Panc1 (cell line): ENCODE results near the gene RNF224.

Experiments used
- CTCF ChIP-seq: fragments of 450-650 bp; IDR thresholded peaks from 2 replicates; pipeline ENCODE4 v1.5.1; 2017; ENCODE audit warnings: mild to moderate bottlenecking
- POLR2AphosphoS5 ChIP-seq: IDR thresholded peaks from 2 replicates; pipeline ENCODE4 v1.6.1; 2012; ENCODE audit warnings: mild to moderate bottlenecking, low read depth, low read length, moderate library complexity
- REST ChIP-seq, 2 experiments: IDR thresholded peaks; 2 replicates each; pipeline ENCODE4 v1.6.1; 2011 to 2012; ENCODE audit warnings: low read depth in 2 of 2, control low read depth in 1 of 2, low read length in 1 of 2, mild to moderate bottlenecking in 1 of 2, moderate library complexity in 1 of 2; ENCODE audit not compliant: insufficient read depth in 1 of 2
- SIN3A ChIP-seq: IDR thresholded peaks from 2 replicates; pipeline ENCODE4 v1.6.1; 2012; ENCODE audit warnings: low read depth, mild to moderate bottlenecking, low read length, moderate library complexity, borderline replicate concordance; ENCODE audit not compliant: insufficient read depth
- TCF7L2 ChIP-seq: IDR thresholded peaks from 2 replicates; pipeline ENCODE4 v1.6.1; 2011; ENCODE audit warnings: mild to moderate bottlenecking, low read depth, low read length, inconsistent platforms

GRCh38 chr9:137240841-137241489, 13.7 kb downstream of the RNF224 start, which contains the start of gene TUBB4B:
- TF ChIP-seq CTCF: no peak
- TF ChIP-seq REST (IDR thresholded peaks at IDR 0.05; ENCODE audit: insufficient read depth in 1 of 2, low read depth in 2 of 2, low read length in 1 of 2): 0 out of 4 replicates have a peak, but pooled peaks of 1 of the 2 experiments have one; percentile 3
- TF ChIP-seq TCF7L2: 0 out of 2 replicates have a peak, but pooled peaks have one; percentile 38
- peak; percentile 99 for TF ChIP-seq POLR2AphosphoS5
- peak; percentile 86; the same call in 1 of the 2 replicates for TF ChIP-seq SIN3A
